ENCODE data around the gene TLNRD1. TPM values are rescaled to one million over a fixed set of nuclear protein-coding genes. Genes with fewer than 3 reads are reported as not detected.

The TLNRD1 gene
- total RNA-seq, 2 donors from 2014 or later, result 19.3 to 25.4 TPM

DNA sequence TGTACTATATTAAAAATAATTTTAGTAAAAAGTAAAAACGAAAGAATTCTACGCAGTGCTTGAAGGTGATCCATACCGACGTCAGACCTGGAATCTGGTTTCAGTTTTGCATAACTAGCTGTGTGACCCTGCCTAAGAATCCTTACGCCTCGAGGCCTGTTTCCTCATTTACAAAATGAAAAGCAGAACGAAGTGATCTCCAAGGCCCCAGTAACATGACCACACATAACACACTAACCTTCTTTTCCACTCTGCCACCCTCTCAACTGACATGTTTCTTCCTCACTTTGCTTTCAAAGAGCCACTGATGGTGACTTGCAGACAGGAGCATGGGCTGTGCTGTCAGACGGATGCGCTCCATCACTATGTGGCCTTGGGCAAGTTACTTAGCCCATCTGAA, 15.9 kb upstream of the TLNRD1 start:
- 70% methylated on average over 9 of the region's 9 CpGs for WGBS
- TF ChIP-seq POLR2A (IDR thresholded peaks at IDR 0.05) (no peak), POLR2AphosphoS5 (IDR thresholded peaks at IDR 0.05) (no peak)
- TF ChIP-seq, protein P1, sequence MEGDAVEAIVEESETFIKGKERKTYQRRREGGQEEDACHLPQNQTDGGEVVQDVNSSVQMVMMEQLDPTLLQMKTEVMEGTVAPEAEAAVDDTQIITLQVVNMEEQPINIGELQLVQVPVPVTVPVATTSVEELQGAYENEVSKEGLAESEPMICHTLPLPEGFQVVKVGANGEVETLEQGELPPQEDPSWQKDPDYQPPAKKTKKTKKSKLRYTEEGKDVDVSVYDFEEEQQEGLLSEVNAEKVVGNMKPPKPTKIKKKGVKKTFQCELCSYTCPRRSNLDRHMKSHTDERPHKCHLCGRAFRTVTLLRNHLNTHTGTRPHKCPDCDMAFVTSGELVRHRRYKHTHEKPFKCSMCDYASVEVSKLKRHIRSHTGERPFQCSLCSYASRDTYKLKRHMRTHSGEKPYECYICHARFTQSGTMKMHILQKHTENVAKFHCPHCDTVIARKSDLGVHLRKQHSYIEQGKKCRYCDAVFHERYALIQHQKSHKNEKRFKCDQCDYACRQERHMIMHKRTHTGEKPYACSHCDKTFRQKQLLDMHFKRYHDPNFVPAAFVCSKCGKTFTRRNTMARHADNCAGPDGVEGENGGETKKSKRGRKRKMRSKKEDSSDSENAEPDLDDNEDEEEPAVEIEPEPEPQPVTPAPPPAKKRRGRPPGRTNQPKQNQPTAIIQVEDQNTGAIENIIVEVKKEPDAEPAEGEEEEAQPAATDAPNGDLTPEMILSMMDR (IDR thresholded peaks at IDR 0.05), result no peak
- no peak for DNase-seq (ENCODE audit: low spot score)
- Histone ChIP-seq H3K27ac (no peak overlapping the region), H3K4me3 (no peak overlapping the region), H3K9me3 (no peaks in the 10 kb centered on the region), H3K27me3 (replicated peaks; ENCODE audit: insufficient read depth) (no peaks in the 10 kb centered on the region), H3K4me1 (replicated peaks) (no peaks in the 10 kb centered on the region), H3K36me3 (no peaks in the 10 kb centered on the region)
- intact Hi-C loops (cut with DNase I), result no loop called here

DNA sequence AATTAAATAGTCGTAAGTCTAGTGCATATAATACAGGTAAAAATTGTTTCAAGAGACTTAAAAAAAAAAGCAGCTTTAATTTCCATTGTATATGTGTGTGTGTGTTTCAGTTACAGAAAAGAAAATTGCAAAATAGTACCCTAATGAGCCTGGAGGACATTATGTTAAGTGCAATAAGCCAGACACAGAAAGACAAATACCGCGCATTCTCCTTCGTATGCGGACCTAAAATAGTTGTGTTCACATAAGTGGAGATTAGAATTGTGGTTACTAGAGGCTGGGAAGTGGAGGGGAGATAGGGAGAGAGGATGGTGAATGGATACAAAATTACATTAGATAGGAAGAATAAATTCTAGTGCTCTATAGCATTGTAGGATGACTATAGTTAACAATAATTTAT, 14.7 kb upstream of the TLNRD1 start:
- H3K4me1 ChIP-seq (replicated peaks), result no peaks in the 10 kb centered on the region
- TF ChIP-seq POLR2A (IDR thresholded peaks at IDR 0.05) (no peak), POLR2AphosphoS5 (IDR thresholded peaks at IDR 0.05) (no peak)
- TF ChIP-seq, protein P1 (IDR thresholded peaks at IDR 0.05), result no peak
- H3K27ac ChIP-seq, result no peak overlapping the region
- no peaks in the 10 kb centered on the region for H3K36me3 ChIP-seq
- no peaks in the 10 kb centered on the region for H3K9me3 ChIP-seq
- 88% methylated on average over 5 of the region's 5 CpGs for WGBS
- H3K4me3 ChIP-seq, result no peak overlapping the region
- no peak for DNase-seq (ENCODE audit: low spot score)
- H3K27me3 ChIP-seq (replicated peaks; ENCODE audit: insufficient read depth), result no peaks in the 10 kb centered on the region
- intact Hi-C loops (cut with DNase I), result no loop called here

DNA sequence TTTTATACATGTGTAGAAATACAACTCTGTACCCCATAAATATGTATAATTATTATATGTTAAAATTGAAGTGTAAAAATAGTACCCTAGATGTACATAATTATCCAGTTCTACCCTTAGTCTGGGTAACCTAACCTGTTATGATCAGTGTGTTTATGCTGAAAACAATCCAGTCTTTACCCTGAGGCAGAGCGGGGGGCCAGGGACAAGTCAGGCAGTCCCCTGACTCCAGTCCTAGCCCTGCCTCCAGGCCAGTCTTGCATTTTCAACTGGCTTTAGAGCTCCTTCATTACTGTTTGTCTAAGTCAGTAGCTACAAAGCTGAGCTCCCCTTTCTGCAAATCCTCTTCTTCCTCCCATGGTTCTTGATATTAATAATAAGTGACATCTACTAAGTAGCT, 14.2 kb upstream of the TLNRD1 start:
- TF ChIP-seq, protein P1 (IDR thresholded peaks at IDR 0.05), result no peak
- TF ChIP-seq POLR2A (IDR thresholded peaks at IDR 0.05) (no peak), POLR2AphosphoS5 (IDR thresholded peaks at IDR 0.05) (no peak)
- intact Hi-C loops (cut with DNase I), result no loop called here
- no peaks in the 10 kb centered on the region for H3K36me3 ChIP-seq

DNA sequence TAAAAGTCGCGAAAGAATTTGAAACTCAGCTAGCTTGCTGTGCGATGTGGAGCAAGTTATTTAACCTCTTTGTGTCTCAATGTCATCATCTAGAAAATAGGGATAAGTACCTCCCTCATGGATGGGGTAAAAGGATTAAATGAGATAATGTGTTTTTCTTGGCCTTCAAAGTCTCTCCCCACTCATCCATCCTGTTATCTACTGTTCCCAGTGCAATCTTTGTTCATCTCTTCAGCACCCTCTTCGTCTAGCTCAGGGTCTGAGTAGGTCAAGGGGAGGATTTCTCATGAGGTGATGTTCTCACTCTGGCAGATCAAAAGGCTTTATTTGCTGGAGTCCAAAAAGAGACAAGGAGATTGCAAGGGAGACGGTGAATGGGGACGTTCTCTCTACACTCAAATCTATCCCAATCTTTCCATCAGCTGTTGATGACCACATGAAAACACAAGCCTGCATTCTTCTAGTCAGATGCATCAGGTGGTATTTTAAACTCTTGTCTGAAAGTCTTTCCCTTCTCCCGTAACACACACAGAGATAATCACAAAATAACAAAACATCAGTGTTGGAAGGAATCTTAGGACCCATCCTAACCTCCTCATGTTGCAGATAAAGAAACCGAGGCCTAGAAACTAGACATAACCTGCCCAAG, 12.5 kb upstream of the TLNRD1 start:
- Histone ChIP-seq H3K4me3 (peak overlapping the region; percentile 72 to 89), H3K4me1 (replicated peaks) (no peaks in the 10 kb centered on the region), H3K27me3 (replicated peaks; ENCODE audit: insufficient read depth) (no peaks in the 10 kb centered on the region), H3K9me3 (no peaks in the 10 kb centered on the region), H3K36me3 (no peaks in the 10 kb centered on the region), H3K27ac (no peak overlapping the region)
- intact Hi-C loops (cut with DNase I), result no loop called here
- DNase-seq (ENCODE audit: low spot score), result no peak
- WGBS, result 55% methylated on average over 8 of the region's 8 CpGs
- no peak for TF ChIP-seq POLR2A (IDR thresholded peaks at IDR 0.05)
- TF ChIP-seq, protein P1 (IDR thresholded peaks at IDR 0.05), result no peak

More for the DNA sequence above, 14.2 kb upstream of the TLNRD1 start:
- WGBS, result 96% methylated on average over 1 of the region's 1 CpG
- no peak for DNase-seq (ENCODE audit: low spot score)
- Histone ChIP-seq H3K4me3 (no peak overlapping the region), H3K9me3 (no peaks in the 10 kb centered on the region), H3K27ac (no peak overlapping the region), H3K4me1 (replicated peaks) (no peaks in the 10 kb centered on the region), H3K27me3 (replicated peaks; ENCODE audit: insufficient read depth) (no peaks in the 10 kb centered on the region)

DNA sequence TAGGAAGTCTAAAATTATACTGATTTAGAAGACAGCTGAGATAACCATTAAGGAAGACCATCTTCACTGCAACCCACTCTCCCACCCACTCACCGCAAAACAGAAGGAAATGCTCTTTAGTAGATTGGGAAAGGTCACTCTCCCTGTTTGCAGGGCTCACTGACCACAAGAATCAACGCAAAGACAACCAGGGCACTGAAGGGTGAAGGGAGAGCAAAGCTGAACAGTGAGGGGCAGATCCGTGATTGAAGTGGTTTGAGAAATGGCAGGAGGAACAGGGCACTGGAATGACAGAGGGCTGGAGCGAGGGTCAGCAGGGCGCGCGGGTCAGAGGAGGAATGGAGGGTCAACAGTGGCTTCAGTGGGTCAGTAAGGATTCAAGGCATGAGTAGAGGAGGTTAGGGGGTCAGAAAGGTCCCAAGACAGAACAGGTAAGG, 11.6 kb upstream of the TLNRD1 start:
- no peaks in the 10 kb centered on the region for H3K36me3 ChIP-seq
- no peak for TF ChIP-seq POLR2AphosphoS5 (IDR thresholded peaks at IDR 0.05)
- TF ChIP-seq, protein P1 (IDR thresholded peaks at IDR 0.05), result no peak
- no peak for TF ChIP-seq POLR2A (IDR thresholded peaks at IDR 0.05)
- no peaks in the 10 kb centered on the region for H3K4me1 ChIP-seq (replicated peaks)
- intact Hi-C loops (cut with DNase I), result no loop called here
- H3K27me3 ChIP-seq (replicated peaks; ENCODE audit: insufficient read depth), result no peaks in the 10 kb centered on the region
- peak overlapping the region; percentile 72 to 89 for H3K4me3 ChIP-seq
- no peaks in the 10 kb centered on the region for H3K9me3 ChIP-seq
- DNase-seq (ENCODE audit: low spot score), result no peak
- WGBS, result 2% methylated on average over 7 of the region's 7 CpGs
- peak overlapping the region; percentile 80 to 82 for H3K27ac ChIP-seq
